Thyroid gland (tissue), 4 donors: Measurements from ENCODE around the gene WDR4.
"Not testable (repeated sequence)": the region's sequence is repeated elsewhere in the genome, so short reads cannot be mapped to it uniquely, and the experiment has no call there.

Experiments used
- CTCF ChIP-seq, 6 experiments: fragments of 200-600 bp in 3 of 6; fragments of 450-650 bp in 3 of 6; sonication (generic) in 3 of 6; IDR thresholded peaks; one replicate each; pipeline ENCODE4 v1.5.1; 2016 to 2019; ENCODE audit warnings: antibody characterized with exemption in 6 of 6, mild to moderate bottlenecking in 2 of 6, inconsistent platforms in 1 of 6, moderate library complexity in 1 of 6
- POLR2A ChIP-seq, 2 donors: fragments of 450-650 bp; IDR thresholded peaks; one replicate each; pipeline ENCODE4 v1.6.1; 2017; ENCODE audit warnings: antibody characterized with exemption in 2 of 2, mild to moderate bottlenecking in 2 of 2, moderate library complexity in 1 of 2

GRCh38 chr21:42908484-42908883 is 29.1 kb upstream of the WDR4 start:
- TF ChIP-seq CTCF, POLR2A (IDR thresholded peaks at IDR 0.05): not testable (repeated sequence)
